Gastroesophageal sphincter (tissue), 3 donors: ENCODE data around the gene TTLL5.

Experiments used
- POLR2A ChIP-seq, 2 donors: fragments of 450-650 bp; IDR thresholded peaks; one replicate each; pipeline ENCODE4 v1.6.1; 2017; ENCODE audit warnings: antibody characterized with exemption in 2 of 2, mild to moderate bottlenecking in 2 of 2, moderate library complexity in 1 of 2
- POLR2AphosphoS5 ChIP-seq: sonication (generic); formaldehyde crosslinking; IDR thresholded peaks from one replicate; pipeline ENCODE4 v1.6.1; 2017; ENCODE audit warnings: antibody characterized with exemption
- TF ChIP-seq, protein P1 (sequence below), 4 experiments: fragments of 200-600 bp in 2 of 4; fragments of 450-650 bp in 2 of 4; sonication (generic) in 1 of 4; IDR thresholded peaks; one replicate each; pipeline ENCODE4 v1.5.1; 2017 to 2019; ENCODE audit warnings: antibody characterized with exemption in 4 of 4, mild to moderate bottlenecking in 2 of 4, moderate library complexity in 2 of 4

DNA sequence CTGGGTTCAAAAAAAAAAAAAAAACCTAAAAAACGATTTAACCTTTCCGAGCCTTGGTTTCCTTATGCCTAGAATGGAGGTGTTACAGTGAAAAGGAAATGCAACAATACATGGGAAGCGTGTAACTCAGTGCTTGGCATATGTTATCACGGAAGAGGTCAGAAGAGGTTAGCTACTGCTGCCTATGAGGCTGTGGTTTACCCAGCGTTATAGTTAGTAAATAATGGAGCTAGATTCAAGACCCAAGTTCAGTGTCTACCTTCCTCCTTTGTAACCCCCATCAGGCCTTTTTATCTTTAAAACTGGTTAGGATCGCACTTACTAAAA, 325.4 kb downstream of the TTLL5 start:
- TF ChIP-seq, protein P1, sequence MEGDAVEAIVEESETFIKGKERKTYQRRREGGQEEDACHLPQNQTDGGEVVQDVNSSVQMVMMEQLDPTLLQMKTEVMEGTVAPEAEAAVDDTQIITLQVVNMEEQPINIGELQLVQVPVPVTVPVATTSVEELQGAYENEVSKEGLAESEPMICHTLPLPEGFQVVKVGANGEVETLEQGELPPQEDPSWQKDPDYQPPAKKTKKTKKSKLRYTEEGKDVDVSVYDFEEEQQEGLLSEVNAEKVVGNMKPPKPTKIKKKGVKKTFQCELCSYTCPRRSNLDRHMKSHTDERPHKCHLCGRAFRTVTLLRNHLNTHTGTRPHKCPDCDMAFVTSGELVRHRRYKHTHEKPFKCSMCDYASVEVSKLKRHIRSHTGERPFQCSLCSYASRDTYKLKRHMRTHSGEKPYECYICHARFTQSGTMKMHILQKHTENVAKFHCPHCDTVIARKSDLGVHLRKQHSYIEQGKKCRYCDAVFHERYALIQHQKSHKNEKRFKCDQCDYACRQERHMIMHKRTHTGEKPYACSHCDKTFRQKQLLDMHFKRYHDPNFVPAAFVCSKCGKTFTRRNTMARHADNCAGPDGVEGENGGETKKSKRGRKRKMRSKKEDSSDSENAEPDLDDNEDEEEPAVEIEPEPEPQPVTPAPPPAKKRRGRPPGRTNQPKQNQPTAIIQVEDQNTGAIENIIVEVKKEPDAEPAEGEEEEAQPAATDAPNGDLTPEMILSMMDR (IDR thresholded peaks at IDR 0.05): no peak
- TF ChIP-seq POLR2AphosphoS5 (no peak), POLR2A (IDR thresholded peaks at IDR 0.05) (no peak)
